ENCODE results near the gene TMEM229B. TPM values are rescaled to one million over a fixed set of nuclear protein-coding genes. Genes with fewer than 3 reads are reported as not detected.
A peak's percentile ranks its signal among the peaks of the same experiment; 100 is the strongest.

The TMEM229B gene
- total RNA-seq, 2 donors from 2014 or later = 1.3 to 2.9 TPM

DNA sequence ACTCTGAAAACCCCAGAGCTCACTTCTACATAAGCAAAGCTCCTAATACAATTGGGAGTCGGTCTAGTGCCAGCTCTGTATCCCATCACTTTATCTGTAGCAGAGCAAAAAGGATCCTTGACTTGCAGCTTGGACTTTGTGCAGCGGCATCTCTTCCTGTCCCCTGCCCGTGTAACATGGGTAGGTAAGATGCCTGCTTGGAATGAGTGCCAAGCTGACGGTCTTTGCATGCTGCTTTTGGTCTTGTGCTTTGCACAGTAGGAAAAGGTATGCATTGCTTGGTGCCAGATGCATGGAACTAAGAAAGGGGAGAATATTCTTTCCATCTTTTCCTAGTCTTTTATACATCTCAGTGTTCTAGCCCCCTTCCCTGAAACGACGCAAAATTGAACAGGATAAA is 37.7 kb upstream of the TMEM229B start:
- no peaks in the 10 kb centered on the region for H3K9me3 ChIP-seq

GRCh38 chr14:67525389-67525788 is 36.9 kb upstream of the TMEM229B start:
- Histone ChIP-seq H3K36me3 (no peaks in the 10 kb centered on the region), H3K27me3 (no peaks in the 10 kb centered on the region), H3K9me3 (no peaks in the 10 kb centered on the region), H3K4me3 (no peak overlapping the region), H3K27ac (no peak overlapping the region), H3K4me1 (no peaks in the 10 kb centered on the region)
- no peak for DNase-seq (ENCODE audit: low spot score)
- TF ChIP-seq CTCF (IDR thresholded peaks at IDR 0.05) = no peak

More for the DNA sequence above, 37.7 kb upstream of the TMEM229B start:
- no peak for DNase-seq (ENCODE audit: low spot score)
- Histone ChIP-seq H3K27me3 (no peaks in the 10 kb centered on the region), H3K4me1 (no peaks in the 10 kb centered on the region), H3K4me3 (no peak overlapping the region), H3K27ac (no peak overlapping the region), H3K36me3 (no peaks in the 10 kb centered on the region)
- TF ChIP-seq CTCF (IDR thresholded peaks at IDR 0.05) = no peak

- Histone ChIP-seq H3K36me3 (no peaks in the 10 kb centered on the region), H3K27me3 (no peaks in the 10 kb centered on the region), H3K4me3 (no peak overlapping the region), H3K9me3 (no peaks in the 10 kb centered on the region), H3K27ac (no peak overlapping the region), H3K4me1 (no peaks in the 10 kb centered on the region)
- TF ChIP-seq CTCF (IDR thresholded peaks at IDR 0.05) = no peak
- DNase-seq (ENCODE audit: low spot score) = no peak
Observed at GRCh38 chr14:67524634-67524963, 36.1 kb upstream of the TMEM229B start.

DNA sequence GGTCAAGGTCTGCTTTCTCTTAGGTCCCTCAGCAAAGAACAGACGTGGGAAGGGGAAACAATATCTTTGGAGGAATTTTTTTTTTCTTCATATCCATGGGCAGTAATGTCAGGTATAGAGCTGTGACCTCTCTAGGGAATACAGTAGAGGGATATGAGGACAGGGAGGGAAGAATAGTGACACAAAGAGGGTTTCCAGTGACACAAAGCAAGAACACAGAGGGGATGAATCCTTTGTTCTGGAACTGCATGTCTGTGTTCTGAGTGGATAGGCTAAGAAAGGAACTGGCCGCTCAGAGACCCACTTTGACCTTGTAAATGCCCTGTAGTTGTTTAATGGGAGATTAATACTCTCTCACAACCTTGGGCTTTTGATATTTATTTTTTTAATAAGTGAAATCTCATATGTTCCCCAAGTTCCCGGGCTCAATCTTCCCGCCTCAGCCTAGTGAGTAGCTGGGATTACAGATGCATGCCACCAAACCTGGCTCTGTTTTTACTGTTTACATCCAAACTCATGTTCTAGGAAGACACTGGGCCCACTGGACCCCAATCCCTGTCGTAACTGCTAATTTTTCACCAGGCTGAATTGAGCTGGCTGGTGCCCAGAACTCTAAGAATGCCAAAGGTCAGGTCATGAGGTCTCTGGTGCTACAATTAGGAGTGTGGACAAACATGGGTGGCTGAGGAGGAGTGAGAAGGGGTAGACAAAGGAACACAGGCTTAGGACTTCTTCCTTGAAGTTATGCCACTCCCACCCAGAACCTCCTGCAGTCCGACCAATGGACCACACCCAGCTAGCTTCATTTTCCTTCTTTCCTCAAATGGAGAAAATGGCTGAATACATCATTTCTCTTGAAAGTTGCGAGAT is 35.5 kb upstream of the TMEM229B start:
- H3K4me1 ChIP-seq = no peaks in the 10 kb centered on the region
- no peaks in the 10 kb centered on the region for H3K36me3 ChIP-seq
- no peaks in the 10 kb centered on the region for H3K9me3 ChIP-seq
- no peak overlapping the region for H3K27ac ChIP-seq
- DNase-seq (ENCODE audit: low spot score) = no peak
- H3K4me3 ChIP-seq = no peak overlapping the region
- H3K27me3 ChIP-seq = no peaks in the 10 kb centered on the region
- no peak for TF ChIP-seq CTCF (IDR thresholded peaks at IDR 0.05)

DNA sequence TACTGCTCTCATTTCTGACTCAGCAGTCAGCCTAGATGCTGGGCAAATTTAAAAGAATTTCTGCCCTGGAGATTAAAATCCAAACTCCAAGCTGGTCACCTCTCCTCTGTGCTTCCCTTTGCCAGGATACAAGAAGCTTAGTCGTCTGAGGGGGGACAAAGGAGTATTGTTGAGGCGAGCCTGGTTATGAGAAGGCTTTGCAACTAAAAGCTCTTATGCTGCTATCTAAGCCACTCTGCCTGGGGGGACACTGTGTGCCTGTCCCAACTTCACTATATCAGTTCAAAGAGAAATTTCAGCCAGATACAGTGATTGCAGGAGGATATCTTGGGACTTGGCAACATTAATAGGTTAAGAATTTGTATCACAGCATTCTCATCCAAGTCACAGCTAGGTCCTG is 33.7 kb upstream of the TMEM229B start:
- peak overlapping the region in 1 of 2 donors; percentile 32 for H3K27ac ChIP-seq
- no peaks in the 10 kb centered on the region for H3K9me3 ChIP-seq
- H3K36me3 ChIP-seq = no peaks in the 10 kb centered on the region
- H3K4me1 ChIP-seq = peaks cover 0 to 3% of the 10 kb centered on the region in 2 donors
- H3K27me3 ChIP-seq = no peaks in the 10 kb centered on the region
- TF ChIP-seq CTCF (IDR thresholded peaks at IDR 0.05) = no peak
- no peak for DNase-seq (ENCODE audit: low spot score)
- H3K4me3 ChIP-seq = no peak overlapping the region

DNA sequence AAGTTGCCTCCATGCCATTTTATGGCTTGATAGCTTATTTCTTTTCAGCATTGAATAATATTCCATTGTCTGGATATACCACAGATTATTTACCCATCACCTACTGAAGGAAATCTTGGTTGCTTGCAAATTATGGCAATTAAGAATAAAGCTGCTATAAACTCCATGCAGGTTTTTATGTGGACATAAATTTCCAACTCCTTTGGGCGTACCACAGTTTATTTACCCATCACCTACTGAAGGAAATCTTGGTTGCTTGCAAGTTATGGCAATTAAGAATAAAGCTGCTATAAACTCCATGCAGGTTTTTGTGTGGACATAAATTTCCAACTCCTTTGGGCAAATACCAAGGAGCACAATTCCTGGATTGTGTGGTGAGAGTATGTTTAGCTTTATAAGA is 32.0 kb upstream of the TMEM229B start:
- Histone ChIP-seq H3K27ac (no peak overlapping the region), H3K9me3 (no peaks in the 10 kb centered on the region), H3K27me3 (no peaks in the 10 kb centered on the region), H3K4me1 (peaks cover 0 to 11% of the 10 kb centered on the region in 2 donors), H3K4me3 (no peak overlapping the region), H3K36me3 (no peaks in the 10 kb centered on the region)
- no peak for TF ChIP-seq CTCF (IDR thresholded peaks at IDR 0.05)
- DNase-seq (ENCODE audit: low spot score) = no peak
